ENCODE results near the gene GALK2.

Gene GALK2

DNA sequence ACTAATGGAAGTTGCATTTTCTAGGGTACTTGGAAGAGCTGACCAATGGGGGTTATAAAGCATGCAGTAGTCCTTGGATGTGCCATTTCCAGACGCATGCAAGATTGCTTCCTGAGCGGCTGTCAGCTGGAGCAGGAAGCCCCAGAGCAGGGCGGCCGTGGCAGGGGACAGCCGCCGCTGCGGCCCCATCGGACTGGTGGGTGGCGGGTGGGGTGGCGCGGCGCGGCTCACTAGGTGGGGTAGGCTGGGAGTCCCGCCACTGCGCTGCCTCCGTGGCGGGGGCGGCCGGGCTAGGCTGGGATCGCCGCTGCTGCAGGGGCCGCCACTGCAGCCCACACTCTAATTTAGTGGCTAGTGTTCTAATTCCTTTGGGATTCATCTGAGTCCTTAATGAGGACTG lies 196.4 kb downstream of the GALK2 start:
- no peak for DNase-seq

DNA sequence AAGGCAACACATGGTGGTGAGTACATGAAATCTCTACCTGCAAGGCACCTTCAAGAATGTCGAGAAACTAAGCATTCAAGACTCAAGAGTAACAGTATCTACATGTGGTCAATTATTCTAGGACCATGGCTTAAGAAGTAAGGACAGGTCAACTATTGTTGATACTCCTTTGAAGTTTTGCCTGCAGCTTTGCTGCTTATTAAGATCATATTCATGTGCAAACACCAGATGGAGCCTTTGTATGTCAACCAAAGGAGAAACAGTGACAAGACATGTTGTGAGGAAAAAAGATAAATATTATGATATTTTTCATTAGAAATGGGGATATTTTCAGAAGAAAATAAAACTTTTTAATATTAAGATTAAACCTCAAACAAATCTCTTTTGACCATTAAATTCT lies 200.7 kb downstream of the GALK2 start:
- DNase-seq, result no peak

DNA sequence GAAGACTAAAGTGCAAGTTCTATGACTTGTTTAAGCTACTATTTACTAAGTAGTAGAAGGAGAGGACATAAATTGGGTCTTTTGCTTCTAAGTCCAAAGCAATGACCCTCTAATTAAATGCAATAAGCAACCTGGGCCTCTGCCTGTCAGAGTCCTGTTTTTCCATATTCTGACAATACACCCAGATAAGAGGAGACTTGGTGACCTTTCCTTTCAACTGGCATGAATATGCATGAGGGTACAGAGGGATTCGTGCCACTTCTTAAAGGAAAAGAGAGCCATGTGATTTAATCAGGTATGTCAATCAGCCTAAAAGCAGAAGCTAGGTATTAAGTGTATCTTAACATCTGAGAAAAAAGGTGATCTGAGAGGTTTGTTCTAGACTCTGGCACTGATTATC lies 202.3 kb downstream of the GALK2 start:
- DNase-seq, result no peak

DNA sequence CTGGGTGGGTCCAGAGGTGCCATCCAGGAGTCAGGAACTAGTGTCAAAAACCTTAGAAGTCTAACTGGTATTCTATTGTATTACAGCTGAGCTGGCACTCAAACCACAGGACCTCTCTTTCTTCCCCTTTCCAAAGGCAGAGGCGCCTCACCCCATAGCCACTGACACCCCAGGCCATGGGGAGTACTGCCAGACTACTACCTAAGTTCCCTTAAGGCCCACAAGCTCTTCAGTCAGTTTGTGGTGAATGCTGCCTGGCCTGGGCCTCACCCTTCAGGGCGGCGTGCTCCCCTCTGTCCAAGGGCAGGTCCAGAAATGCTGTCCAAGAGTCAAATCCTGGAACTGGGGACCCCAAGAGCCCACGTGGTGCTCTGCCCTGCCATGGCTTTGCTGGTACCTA lies 209.9 kb downstream of the GALK2 start:
- no peak for DNase-seq

DNA sequence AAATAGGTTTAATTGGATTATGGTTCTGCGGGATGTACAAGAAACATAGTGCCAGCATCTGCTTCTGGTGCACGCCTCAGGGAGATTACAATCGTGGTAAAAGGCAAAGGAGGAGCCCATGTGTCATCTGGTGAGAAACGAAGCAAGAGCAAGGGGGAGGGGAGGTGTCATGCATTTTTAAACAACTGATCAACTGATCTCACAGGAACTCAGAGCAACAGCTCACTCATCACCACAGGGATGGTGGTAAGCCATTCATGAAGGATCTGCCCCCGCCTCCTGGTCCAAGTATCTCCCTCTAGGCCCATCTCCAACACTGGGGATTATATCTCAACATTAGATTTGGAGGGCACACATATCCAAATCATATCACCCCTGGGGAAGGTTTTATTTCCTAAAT lies 210.9 kb downstream of the GALK2 start:
- DNase-seq, result no peak

Measured in stimulated activated CD4-positive, alpha-beta T cell treated with anti-CD3 and anti-CD28 coated beads, Interleukin-4, amount 100 ng/mL, for 1 hour (primary cell).